PC-3 (cell line): ENCODE results near the gene RALGAPA1.

ENCODE experiments used
- CTCF ChIP-seq: fragments of 300-600 bp; sonication (generic); conservative IDR thresholded peaks from 2 replicates; pipeline ENCODE4 v1.5.1; 2017; ENCODE audit warnings: antibody characterized with exemption, low read depth, mild to moderate bottlenecking, low read length
- EZH2 ChIP-seq: fragments of 300-600 bp; sonication (generic); IDR thresholded peaks from one replicate; pipeline ENCODE4 v1.6.1; 2017; ENCODE audit warnings: antibody characterized with exemption, mild to moderate bottlenecking, low read length; ENCODE audit not compliant: unreplicated experiment
- EZH2phosphoT487 ChIP-seq: fragments of 300-600 bp; sonication (generic); IDR thresholded peaks from 2 replicates; pipeline ENCODE4 v1.6.1; 2018; ENCODE audit warnings: mild to moderate bottlenecking, antibody characterized with exemption, low read length, borderline replicate concordance

GRCh38 chr14:35776823-35777222 lies 32.3 kb downstream of the RALGAPA1 start:
- TF ChIP-seq CTCF, result no peak
- no peak for TF ChIP-seq EZH2
- TF ChIP-seq EZH2phosphoT487, result no peak
